H9 (cell line): ENCODE measurements around the gene LUZP2. TPM values are rescaled to one million over a fixed set of nuclear protein-coding genes. Genes with fewer than 3 reads are reported as not detected.

ENCODE experiments used
- DNase-seq: peaks from one replicate; pipeline ENCODE4 v3.0.0-alpha.2; 2017
- H2AFZ ChIP-seq: one replicate; pipeline ENCODE4 v1.6.1; 2013; ENCODE audit warnings: mild to moderate bottlenecking, low read length, control low read depth, moderate library complexity
- H2AK5ac ChIP-seq: 2 replicates; pipeline ENCODE4 v1.6.1; 2013; ENCODE audit warnings: low read length, control low read depth, mixed read lengths; ENCODE audit not compliant: insufficient read length
- H2BK120ac ChIP-seq: one replicate; pipeline ENCODE4 v1.6.1; 2013; ENCODE audit warnings: low read depth, mild to moderate bottlenecking, low read length, control low read depth, inconsistent platforms; ENCODE audit not compliant: poor library complexity, severe bottlenecking
- H2BK12ac ChIP-seq: 2 replicates; pipeline ENCODE4 v1.6.1; 2013; ENCODE audit warnings: low read length, control low read depth, mixed read lengths, low read depth; ENCODE audit not compliant: insufficient read length
- H2BK15ac ChIP-seq: 2 replicates; pipeline ENCODE4 v1.6.1; 2013; ENCODE audit warnings: low read depth, low read length, control low read depth
- H2BK20ac ChIP-seq: one replicate; pipeline ENCODE4 v1.6.1; 2013; ENCODE audit warnings: low read depth, mild to moderate bottlenecking, low read length, control low read depth, inconsistent platforms; ENCODE audit not compliant: poor library complexity, severe bottlenecking
- H2BK5ac ChIP-seq: 2 replicates; pipeline ENCODE4 v1.6.1; 2013; ENCODE audit warnings: low read length, control low read depth, mixed read lengths; ENCODE audit not compliant: insufficient read length
- H3K14ac ChIP-seq: 2 replicates; pipeline ENCODE4 v1.6.1; 2013; ENCODE audit warnings: low read length, control low read depth; ENCODE audit not compliant: insufficient read depth
- H3K18ac ChIP-seq: 2 replicates; pipeline ENCODE4 v1.6.1; 2013; ENCODE audit warnings: low read depth, mild to moderate bottlenecking, mixed read lengths, low read length, control low read depth; ENCODE audit not compliant: insufficient read length
- H3K23ac ChIP-seq: 2 replicates; pipeline ENCODE4 v1.6.1; 2013; ENCODE audit warnings: low read length, control low read depth, mixed read lengths, low read depth; ENCODE audit not compliant: insufficient read length
- H3K23me2 ChIP-seq: 2 replicates; pipeline ENCODE4 v1.6.1; 2013; ENCODE audit warnings: low read depth, mild to moderate bottlenecking, mixed read lengths, low read length, control low read depth; ENCODE audit not compliant: insufficient read length, poor library complexity, severe bottlenecking
- H3K27ac ChIP-seq: 2 replicates; pipeline ENCODE4 v1.5.1; 2013; ENCODE audit warnings: low read length, control low read depth, mixed read lengths, low read depth; ENCODE audit not compliant: insufficient read length
- H3K27me3 ChIP-seq: 2 replicates; pipeline ENCODE4 v1.6.1; 2013; ENCODE audit warnings: low read length, control low read depth, inconsistent platforms; ENCODE audit not compliant: insufficient read depth
- H3K4ac ChIP-seq: 2 replicates; pipeline ENCODE4 v1.6.1; 2013; ENCODE audit warnings: low read depth, mild to moderate bottlenecking, control low read depth, inconsistent platforms, low read length, moderate library complexity
- H3K4me1 ChIP-seq: 2 replicates; pipeline ENCODE4 v1.6.1; 2013; ENCODE audit warnings: low read length, control low read depth, inconsistent platforms; ENCODE audit not compliant: insufficient read depth
- H3K4me2 ChIP-seq: 2 replicates; pipeline ENCODE4 v1.6.1; 2013; ENCODE audit warnings: low read length, control low read depth, mixed read lengths; ENCODE audit not compliant: insufficient read length, insufficient read depth
- H3K56ac ChIP-seq: 2 replicates; pipeline ENCODE4 v1.6.1; 2013; ENCODE audit warnings: low read depth, mild to moderate bottlenecking, mixed read lengths, low read length, control low read depth; ENCODE audit not compliant: insufficient read length
- H3K79me1 ChIP-seq: 2 replicates; pipeline ENCODE4 v1.6.1; 2013; ENCODE audit warnings: low read depth, mild to moderate bottlenecking, moderate library complexity, low read length, control low read depth, inconsistent platforms; ENCODE audit not compliant: insufficient read depth, poor library complexity, severe bottlenecking
- H3K79me2 ChIP-seq: 2 replicates; pipeline ENCODE4 v1.6.1; 2013; ENCODE audit warnings: low read length, control low read depth, inconsistent platforms; ENCODE audit not compliant: insufficient read depth
- H3K9ac ChIP-seq: 2 replicates; pipeline ENCODE4 v1.6.1; 2013; ENCODE audit warnings: low read length, control low read depth, mixed read lengths; ENCODE audit not compliant: insufficient read length; ENCODE audit errors: extremely low read depth
- H3K9me3 ChIP-seq: one replicate; pipeline ENCODE4 v1.6.1; 2013; ENCODE audit warnings: low read depth, low read length, inconsistent platforms; ENCODE audit not compliant: control insufficient read depth
- H3T11ph ChIP-seq: one replicate; pipeline ENCODE4 v1.6.1; 2013; ENCODE audit warnings: mild to moderate bottlenecking, low read length, control low read depth, inconsistent platforms
- H4K20me1 ChIP-seq: one replicate; pipeline ENCODE4 v1.6.1; 2013; ENCODE audit not compliant: control insufficient read depth, insufficient read length, insufficient read depth
- H4K5ac ChIP-seq: 2 replicates; pipeline ENCODE4 v1.6.1; 2013; ENCODE audit warnings: low read depth, mild to moderate bottlenecking, mixed read lengths, low read length, control low read depth; ENCODE audit not compliant: insufficient read length
- H4K8ac ChIP-seq: replicated peaks from 2 replicates; pipeline ENCODE4 v1.6.1; 2013; ENCODE audit warnings: low read length, control low read depth, mixed read lengths, low read depth; ENCODE audit not compliant: insufficient read length
- H4K91ac ChIP-seq: 2 replicates; pipeline ENCODE4 v1.6.1; 2013; ENCODE audit warnings: low read depth, mild to moderate bottlenecking, moderate library complexity, mixed read lengths, low read length, control low read depth; ENCODE audit not compliant: insufficient read length
- H3K27ac Mint-ChIP-seq, 3 experiments: 2 replicates in 2 of 3; 3 replicates in 1 of 3; pipeline ENCODE4 v1.8.0; 2020 to 2021; ENCODE audit warnings: mixed read lengths in 3 of 3, mild to moderate bottlenecking in 1 of 3, moderate library complexity in 1 of 3
- H3K27me3 Mint-ChIP-seq: 2 replicates; pipeline ENCODE4 v1.8.0; 2021; ENCODE audit warnings: low read depth, mild to moderate bottlenecking, moderate library complexity, mixed read lengths
- H3K36me3 Mint-ChIP-seq, 3 experiments: 2 replicates in 2 of 3; 3 replicates in 1 of 3; pipeline ENCODE4 v1.8.0; 2020 to 2021; ENCODE audit warnings: low read depth in 3 of 3, mixed read lengths in 3 of 3; ENCODE audit not compliant: insufficient read depth in 1 of 3
- H3K4me1 Mint-ChIP-seq, 2 experiments: 2 replicates each; pipeline ENCODE4 v1.8.0; 2020; ENCODE audit warnings: mixed read lengths in 2 of 2
- H3K4me3 Mint-ChIP-seq, 2 experiments: 2 replicates in 1 of 2; 3 replicates in 1 of 2; pipeline ENCODE4 v1.8.0; 2020 to 2021; ENCODE audit warnings: mild to moderate bottlenecking in 2 of 2, mixed read lengths in 2 of 2, moderate library complexity in 1 of 2
- H3K9me3 Mint-ChIP-seq, 2 experiments: 2 replicates in 1 of 2; 3 replicates in 1 of 2; pipeline ENCODE4 v1.8.0; 2020; ENCODE audit warnings: mild to moderate bottlenecking in 2 of 2, mixed read lengths in 2 of 2, moderate library complexity in 1 of 2
- WGBS: extraction: QIAGEN DNeasy Blood & Tissue Kit; methylation state at CpG from one replicate; pipeline ENCODE4 v1.1.7; 2013; ENCODE audit warnings: missing lambda C conversion rate, low lambda C conversion rate, mixed read lengths; ENCODE audit not compliant: insufficient read length; ENCODE audit errors: extremely low coverage; 5-methylcytosine and 5-hydroxymethylcytosine counted together
- total RNA-seq: library from RNA; stranded (reverse); gene quantifications from 2 replicates; pipeline ENCODE4 v1.2.1, GENCODE V29; 2021
- TF ChIP-seq, protein P1 (sequence below): fragments of 200-600 bp; sonication (generic); conservative IDR thresholded peaks from 3 replicates; pipeline ENCODE4 v1.8.0; 2021; ENCODE audit warnings: antibody characterized with exemption, mild to moderate bottlenecking

Gene LUZP2
- total RNA-seq, 1 experiment from 2014 or later: 25.4 TPM

- H3K23me2 ChIP-seq: no peaks in the 10 kb centered on the region
- H4K8ac ChIP-seq: no peak overlapping the region
- no peak overlapping the region for H3K23ac ChIP-seq
- no peak overlapping the region for H2BK120ac ChIP-seq
- H3K27ac Mint-ChIP-seq: no peak overlapping the region
- H2BK5ac ChIP-seq: no peak overlapping the region
- H3K36me3 Mint-ChIP-seq: peaks cover 0 to 5% (median 2%) of the 10 kb centered on the region in 3 experiments; a peak in 3 of 7 replicates
- no peaks in the 10 kb centered on the region for H3K4me1 ChIP-seq
- peaks cover 0 to 7% of the 10 kb centered on the region in 2 experiments; a peak in 1 of 4 replicates for H3K4me1 Mint-ChIP-seq
- no peak overlapping the region for H3K4me3 Mint-ChIP-seq
- no peak overlapping the region for H3K27ac ChIP-seq
- no peak overlapping the region for H2AFZ ChIP-seq
- WGBS: no CpG with 5 or more reads among the region's 5 CpGs
- H3K56ac ChIP-seq: no peak overlapping the region
- no peak overlapping the region for H2AK5ac ChIP-seq
- no peaks in the 10 kb centered on the region; the same call in 1 of the 2 replicates for H3K27me3 Mint-ChIP-seq
- TF ChIP-seq, protein P1, sequence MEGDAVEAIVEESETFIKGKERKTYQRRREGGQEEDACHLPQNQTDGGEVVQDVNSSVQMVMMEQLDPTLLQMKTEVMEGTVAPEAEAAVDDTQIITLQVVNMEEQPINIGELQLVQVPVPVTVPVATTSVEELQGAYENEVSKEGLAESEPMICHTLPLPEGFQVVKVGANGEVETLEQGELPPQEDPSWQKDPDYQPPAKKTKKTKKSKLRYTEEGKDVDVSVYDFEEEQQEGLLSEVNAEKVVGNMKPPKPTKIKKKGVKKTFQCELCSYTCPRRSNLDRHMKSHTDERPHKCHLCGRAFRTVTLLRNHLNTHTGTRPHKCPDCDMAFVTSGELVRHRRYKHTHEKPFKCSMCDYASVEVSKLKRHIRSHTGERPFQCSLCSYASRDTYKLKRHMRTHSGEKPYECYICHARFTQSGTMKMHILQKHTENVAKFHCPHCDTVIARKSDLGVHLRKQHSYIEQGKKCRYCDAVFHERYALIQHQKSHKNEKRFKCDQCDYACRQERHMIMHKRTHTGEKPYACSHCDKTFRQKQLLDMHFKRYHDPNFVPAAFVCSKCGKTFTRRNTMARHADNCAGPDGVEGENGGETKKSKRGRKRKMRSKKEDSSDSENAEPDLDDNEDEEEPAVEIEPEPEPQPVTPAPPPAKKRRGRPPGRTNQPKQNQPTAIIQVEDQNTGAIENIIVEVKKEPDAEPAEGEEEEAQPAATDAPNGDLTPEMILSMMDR: no peak
- H3K9me3 ChIP-seq: no peaks in the 10 kb centered on the region
- H2BK12ac ChIP-seq: no peak overlapping the region
- no peak overlapping the region for H3K4ac ChIP-seq
- no peak overlapping the region for H4K5ac ChIP-seq
- no peak overlapping the region for H2BK20ac ChIP-seq
- no peaks in the 10 kb centered on the region for H4K20me1 ChIP-seq
- no peak overlapping the region for H3K9ac ChIP-seq
- H3K79me2 ChIP-seq: no peaks in the 10 kb centered on the region
- H3K4me2 ChIP-seq: no peak overlapping the region
- H2BK15ac ChIP-seq: no peak overlapping the region
- no peaks in the 10 kb centered on the region for H3K79me1 ChIP-seq
- no peak overlapping the region for H4K91ac ChIP-seq
- peaks cover 0 to 6% of the 10 kb centered on the region in 2 experiments; a peak in 3 of 5 replicates for H3K9me3 Mint-ChIP-seq
- DNase-seq: no peak
- no peak overlapping the region for H3K18ac ChIP-seq
- no peak overlapping the region for H3T11ph ChIP-seq
- no peak overlapping the region for H3K14ac ChIP-seq
- no peaks in the 10 kb centered on the region for H3K27me3 ChIP-seq
Measured at GRCh38 chr11:24716403-24716802, 219.6 kb downstream of the LUZP2 start.
